ENCODE measurements around the gene PDIA5. TPM values are rescaled to one million over a fixed set of nuclear protein-coding genes. Genes with fewer than 3 reads are reported as not detected.
A peak's percentile ranks its signal among the peaks of the same experiment; 100 is the strongest.

Gene PDIA5
- total RNA-seq = 33.7 and 37.2 TPM in 2 replicates

DNA sequence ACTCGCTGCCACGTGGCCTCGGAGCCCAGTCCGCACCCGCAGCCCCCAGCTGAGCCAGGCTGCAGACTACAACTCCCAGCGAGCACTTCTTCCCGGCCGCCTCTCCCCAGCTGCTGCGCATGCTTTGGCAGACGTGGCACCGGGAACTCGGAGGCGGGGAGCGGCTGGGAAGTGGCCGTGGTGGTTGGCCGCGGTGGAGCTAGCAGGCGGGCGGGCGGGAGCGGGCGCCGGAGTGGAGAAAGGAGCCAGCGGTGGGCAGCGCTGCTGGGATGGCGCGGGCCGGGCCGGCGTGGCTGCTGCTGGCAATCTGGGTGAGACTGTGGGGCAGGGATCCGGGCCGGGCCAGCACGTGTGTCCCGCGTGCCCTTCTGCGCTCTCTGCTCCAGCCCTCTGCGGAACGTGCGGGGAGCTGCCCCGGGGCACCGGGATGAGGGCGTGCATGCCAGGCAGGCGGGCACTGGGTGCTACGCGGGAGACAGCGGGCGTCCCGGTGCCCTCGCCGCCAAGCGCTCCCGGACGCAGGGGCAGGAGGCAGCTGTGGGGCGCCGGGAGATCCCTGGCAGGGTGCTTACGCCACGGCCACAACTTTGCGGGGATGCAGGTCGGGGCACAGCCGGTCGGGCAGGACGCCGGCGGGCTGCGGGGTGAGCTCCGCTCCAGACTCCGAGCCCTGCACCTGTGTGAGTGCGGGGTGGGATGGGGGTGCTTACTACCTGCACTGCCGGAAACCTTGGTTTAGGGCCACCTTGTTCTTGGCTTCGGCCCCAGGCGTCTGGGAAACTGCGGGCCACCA lies at the start of gene PDIA5:
TSS of gene PDIA5 (plus strand) at position 130 of the 793 bp plus-strand sequence. CDS start at position 270, 140 bp downstream.
- DNase-seq (ENCODE audit: low read depth) = peak; percentile 72

GRCh38 chr3:123018683-123019082 lies 48.1 kb upstream of the PDIA5 start:
- no peak for DNase-seq (ENCODE audit: low read depth)

GRCh38 chr3:123019161-123019560 lies 47.7 kb upstream of the PDIA5 start:
- DNase-seq (ENCODE audit: low read depth) = no peak

DNA sequence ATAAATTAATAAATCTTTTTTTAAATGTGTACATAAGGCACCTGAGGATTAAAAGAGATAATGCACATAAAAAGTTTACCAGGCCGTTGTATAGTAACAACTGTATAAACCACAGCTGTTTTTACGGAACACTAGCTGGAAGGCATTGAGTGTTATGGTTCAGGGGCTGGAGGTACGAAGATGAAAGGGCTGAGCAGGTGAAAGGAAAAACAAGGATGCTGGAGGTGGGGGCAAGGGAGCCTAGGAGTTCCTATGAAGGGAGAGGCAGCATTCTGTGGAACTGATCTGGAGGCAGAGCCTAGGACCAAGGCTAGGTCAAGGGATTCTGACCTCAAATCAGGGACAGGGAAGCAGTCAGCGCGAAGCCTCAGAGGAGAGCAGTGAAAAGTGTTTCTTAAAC lies 47.2 kb upstream of the PDIA5 start:
- DNase-seq (ENCODE audit: low read depth) = no peak

GRCh38 chr3:123020709-123021108 lies 46.1 kb upstream of the PDIA5 start:
- DNase-seq (ENCODE audit: low read depth) = no peak

DNA sequence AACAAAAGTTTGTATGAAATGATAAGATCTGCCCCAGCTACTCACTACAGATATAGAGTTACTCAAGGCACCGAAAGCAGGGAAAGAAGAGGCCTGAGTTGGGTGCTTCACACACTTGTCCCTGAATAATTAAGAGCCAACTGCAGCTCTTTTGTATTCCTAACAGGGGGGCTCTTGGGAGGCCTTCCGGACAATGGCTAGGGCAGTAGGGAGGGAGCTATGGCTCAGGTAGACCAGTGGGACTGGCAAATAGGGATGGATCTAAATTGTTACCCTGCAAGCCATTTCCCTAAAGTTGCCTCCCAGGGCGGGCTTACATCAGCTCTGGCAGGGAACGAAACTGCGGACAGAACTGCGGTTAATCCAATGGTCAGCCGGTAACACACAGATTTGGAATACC lies 45.4 kb upstream of the PDIA5 start:
- DNase-seq (ENCODE audit: low read depth) = no peak

- no peak for DNase-seq (ENCODE audit: low read depth)
Measured at GRCh38 chr3:123021996-123022510, 44.8 kb upstream of the PDIA5 start.

- no peak for DNase-seq (ENCODE audit: low read depth)
Measured at GRCh38 chr3:123024056-123024455, 42.8 kb upstream of the PDIA5 start.

DNA sequence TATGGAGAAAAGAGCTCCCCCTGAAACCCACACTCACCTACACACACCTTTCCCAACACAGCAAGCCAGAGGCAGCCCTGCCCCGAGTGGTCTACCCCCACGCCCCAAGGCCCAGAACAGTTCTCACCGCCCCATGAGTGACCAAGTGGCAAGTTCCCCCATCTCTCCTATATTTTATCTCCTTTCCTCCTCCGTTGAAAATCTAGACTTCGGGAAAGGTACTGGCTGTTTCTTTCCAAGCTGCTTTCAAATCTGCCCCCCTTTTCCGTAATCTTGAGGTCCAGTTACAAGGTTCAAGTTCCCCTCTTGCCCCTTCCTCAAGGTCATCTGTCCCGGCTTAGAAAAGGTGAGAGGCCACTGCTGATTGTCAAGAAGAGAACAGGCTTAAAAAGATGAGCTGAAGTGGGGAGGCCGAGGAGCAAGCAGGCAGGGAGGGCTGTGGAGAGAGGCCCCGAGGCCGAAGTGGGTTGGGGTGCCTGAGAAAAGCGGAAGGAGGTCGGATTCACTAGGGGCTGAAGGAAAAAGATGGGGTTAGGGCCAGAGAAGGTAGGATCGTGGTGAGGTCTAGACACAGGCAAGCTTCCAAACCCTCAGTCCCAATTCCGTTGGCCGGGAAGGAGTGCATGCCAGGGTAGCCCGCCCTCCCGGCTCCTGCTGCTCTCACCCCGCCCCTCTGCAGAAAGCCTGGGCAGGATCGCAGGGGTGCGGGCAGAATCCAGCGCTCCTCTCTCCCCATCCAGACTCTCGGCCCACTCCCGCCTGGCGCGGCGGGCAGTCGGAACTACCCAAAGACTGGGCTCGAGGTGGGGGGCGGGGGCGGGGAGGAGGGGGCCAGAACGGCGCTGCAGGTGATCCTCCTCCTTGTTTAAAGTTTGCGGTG lies 40.9 kb upstream of the PDIA5 start:
- no peak for DNase-seq (ENCODE audit: low read depth)

GRCh38 chr3:123026565-123027291 lies 40.1 kb upstream of the PDIA5 start:
- DNase-seq (ENCODE audit: low read depth) = no peak

GRCh38 chr3:123027292-123028232 lies 39.3 kb upstream of the PDIA5 start, which contains the start of gene SEMA5B:
TSS of gene SEMA5B (minus strand) at chr3:123027763. CDS start at chr3:122961263, 66,500 bp downstream.
- no peak for DNase-seq (ENCODE audit: low read depth)

DNA sequence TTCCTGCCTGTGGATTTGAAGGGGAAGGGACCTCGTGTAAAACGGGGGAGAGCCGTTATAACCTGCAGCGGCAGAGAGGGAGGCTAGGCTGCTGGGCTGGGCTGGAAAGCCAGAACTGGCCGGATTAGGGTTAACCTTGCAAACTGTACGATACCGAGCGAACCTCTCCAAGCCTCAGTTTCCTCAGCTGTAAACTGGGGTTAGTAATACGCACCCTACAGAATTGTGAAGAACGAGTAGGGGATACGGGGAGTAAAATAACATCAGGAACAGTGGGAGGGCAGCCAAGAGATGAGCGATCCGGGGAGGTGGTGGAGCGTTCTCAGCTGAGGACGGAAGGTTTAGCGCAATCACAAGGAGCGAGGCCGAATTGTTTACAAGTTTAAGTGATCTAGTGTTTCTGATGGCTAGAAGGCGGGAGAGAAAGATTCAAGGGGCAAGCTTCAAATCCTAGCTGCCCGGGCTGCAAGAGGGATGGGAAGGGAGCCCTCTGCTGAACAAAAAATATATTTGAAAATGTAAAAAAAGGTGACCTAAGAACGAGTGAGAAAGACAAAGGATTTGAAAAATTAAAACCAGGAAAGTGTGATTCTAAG lies 38.5 kb upstream of the PDIA5 start:
- DNase-seq (ENCODE audit: low read depth) = peak; percentile 73

DNA sequence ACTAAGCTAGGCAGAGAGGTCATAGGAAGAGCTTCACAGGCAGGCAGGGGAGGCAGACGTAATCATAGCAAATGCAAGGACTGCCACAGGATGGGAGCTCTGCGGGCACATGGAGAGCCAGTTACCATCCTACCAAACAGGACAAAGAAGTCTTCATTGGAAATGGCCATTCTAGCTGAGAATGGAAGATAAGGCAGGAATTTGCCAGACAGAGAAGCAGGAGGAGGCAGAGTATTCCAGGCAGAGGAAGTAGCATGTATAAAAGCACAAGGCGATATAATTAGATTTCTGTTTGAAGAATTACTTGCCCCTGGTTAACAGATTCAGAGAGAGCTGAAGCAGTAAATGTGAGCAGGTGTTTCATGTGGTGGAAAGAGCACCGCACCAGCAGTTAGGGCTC lies 35.8 kb upstream of the PDIA5 start:
- no peak for DNase-seq (ENCODE audit: low read depth)

DNA sequence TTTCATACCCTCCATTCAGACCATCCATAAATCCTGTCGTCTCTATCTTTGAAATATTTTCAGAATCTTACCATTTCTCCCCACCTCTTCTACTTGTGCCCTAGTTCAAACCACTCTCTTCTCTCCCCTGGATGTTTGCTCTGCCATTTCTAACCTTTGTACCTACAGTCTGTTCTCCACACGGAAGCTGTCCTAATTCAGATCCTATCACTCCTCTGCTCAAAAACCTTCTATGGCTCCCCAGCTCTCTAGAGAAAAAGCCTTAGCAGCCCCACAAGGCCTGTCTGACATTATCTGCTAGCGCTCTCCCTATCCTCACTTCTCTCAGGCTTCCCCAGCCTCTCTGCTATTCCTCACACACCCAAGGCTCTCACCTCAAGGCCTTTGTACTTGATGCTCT lies 34.8 kb upstream of the PDIA5 start:
- DNase-seq (ENCODE audit: low read depth) = no peak

- DNase-seq (ENCODE audit: low read depth) = no peak
Measured at GRCh38 chr3:123034120-123034519, 32.7 kb upstream of the PDIA5 start.

- no peak for DNase-seq (ENCODE audit: low read depth)
Measured at GRCh38 chr3:123034996-123035395, 31.8 kb upstream of the PDIA5 start.

DNA sequence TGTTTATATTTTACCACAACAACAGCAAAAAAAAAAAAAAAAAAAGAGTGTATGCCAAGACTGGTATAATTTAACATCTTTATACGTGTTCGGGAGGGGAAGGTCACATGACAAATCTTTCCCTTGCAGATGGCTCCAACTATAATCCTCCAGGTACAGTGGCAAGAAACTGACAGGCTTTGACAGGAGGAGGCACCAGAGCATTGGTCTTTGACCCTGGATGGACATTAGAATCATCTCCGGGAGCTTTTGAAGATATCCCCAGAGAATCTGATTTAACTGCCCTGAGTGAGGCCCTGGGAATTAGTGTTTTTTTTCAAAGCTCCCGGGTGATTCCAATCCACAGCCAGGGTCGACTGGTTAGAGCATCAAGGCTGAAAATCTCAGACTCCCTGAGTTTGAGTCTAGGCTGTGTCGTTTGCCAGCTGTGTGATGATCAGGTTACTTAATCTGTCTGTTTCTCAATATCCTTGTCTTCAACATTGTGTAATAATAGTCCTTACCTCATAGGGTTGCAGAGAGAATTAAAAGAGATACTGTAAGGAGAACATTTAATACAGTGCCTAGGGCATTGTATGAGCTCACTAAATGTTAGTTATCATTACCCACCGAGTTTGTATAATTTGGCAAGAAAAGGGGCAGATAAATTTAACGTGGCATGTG lies 30.3 kb upstream of the PDIA5 start:
- peak; percentile 36 for DNase-seq (ENCODE audit: low read depth)

GRCh38 chr3:123037015-123037375 lies 29.8 kb upstream of the PDIA5 start:
- DNase-seq (ENCODE audit: low read depth) = no peak

DNA sequence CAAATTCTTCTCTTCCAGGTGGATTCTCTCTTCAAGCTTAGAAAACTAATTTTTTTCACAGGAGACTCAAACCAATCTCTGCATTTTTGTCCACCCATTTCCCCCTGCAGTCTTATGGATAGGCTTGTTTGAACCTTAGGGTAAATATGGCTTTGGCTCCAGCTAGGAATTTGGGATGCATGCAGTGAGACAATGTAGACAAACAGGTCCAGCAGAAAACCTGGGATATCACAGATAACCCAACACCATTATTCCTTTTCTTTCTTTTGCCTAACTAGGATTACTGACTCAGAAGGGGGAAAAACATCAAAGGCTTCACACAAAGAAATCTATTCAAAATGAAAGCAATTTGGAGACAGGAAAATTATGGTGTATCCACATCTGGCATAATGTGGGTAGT lies 28.1 kb upstream of the PDIA5 start:
- no peak for DNase-seq (ENCODE audit: low read depth)

- DNase-seq (ENCODE audit: low read depth) = no peak
Measured at GRCh38 chr3:123039178-123039577, 27.6 kb upstream of the PDIA5 start.
